NCI-H446 (cell line): ENCODE data around the gene DNAJB11.
"Not testable (repeated sequence)": the region's sequence is repeated elsewhere in the genome, so short reads cannot be mapped to it uniquely, and the experiment has no call there.

Experiments used
- DNase-seq, 2 experiments: peaks; one replicate each; lab custom pipeline; 2025; lab: John Stamatoyannopoulos, UW

DNAJB11 gene

GRCh38 chr3:186618318-186618938 is 47.9 kb downstream of the DNAJB11 start:
- no peak for DNase-seq

- DNase-seq, result no peak
Measured at GRCh38 chr3:186619787-186620212, 49.3 kb downstream of the DNAJB11 start.

GRCh38 chr3:186620213-186621092 is 49.9 kb downstream of the DNAJB11 start:
- DNase-seq, result no peak

- DNase-seq, result no peak
Measured at GRCh38 chr3:186621894-186622650, 51.6 kb downstream of the DNAJB11 start.

DNA sequence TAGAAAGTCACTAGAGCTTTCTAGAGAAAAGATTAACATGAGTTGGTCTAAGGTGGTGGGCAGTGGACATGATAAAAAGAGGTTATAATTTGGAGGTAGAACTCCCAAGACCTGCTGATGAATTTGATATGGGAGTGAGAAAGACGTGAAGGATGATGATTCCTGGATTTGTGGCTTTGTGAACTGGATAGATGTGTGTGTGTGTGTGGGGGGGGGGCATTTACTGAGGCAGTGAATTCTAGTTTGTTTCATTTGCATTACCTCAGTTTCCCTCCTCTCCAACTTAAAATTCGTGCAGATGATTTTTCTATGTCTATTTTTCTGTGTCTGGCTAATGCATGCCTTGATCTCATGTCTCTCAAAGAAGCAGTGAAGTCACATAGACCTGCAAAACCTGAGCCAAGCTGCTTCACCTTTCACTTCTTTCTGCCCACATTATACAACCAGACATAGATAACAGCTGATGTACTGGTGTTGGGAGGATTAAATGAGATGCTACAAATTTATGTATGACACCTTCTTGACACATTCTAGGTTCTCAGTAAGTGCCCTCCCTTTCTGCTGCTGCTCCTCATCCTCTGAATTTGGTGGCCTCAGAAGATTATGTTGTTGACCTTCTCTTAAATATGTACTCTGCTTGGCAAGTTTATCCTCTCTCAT is 52.3 kb downstream of the DNAJB11 start:
- no peak for DNase-seq

DNA sequence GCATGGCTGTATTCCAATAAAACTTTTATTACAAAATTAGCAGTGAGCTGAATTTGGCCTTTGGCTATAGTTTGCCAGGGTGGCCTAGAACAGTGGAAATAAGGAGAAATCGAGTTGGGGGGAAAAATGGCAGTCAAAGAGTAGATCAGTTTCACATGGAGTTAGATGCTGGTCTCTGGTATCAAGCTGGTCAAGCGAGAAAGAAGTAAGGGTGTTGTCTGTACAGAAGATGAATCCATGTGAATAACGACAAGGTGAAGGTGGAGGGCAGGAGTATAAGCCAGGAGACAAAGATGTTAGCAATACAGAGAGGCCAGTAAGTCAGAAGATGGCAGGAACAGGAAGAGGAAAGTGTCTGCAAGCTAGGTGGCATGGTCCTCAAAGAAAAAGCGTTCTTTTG is 54.1 kb downstream of the DNAJB11 start:
- DNase-seq, result no peak

DNA sequence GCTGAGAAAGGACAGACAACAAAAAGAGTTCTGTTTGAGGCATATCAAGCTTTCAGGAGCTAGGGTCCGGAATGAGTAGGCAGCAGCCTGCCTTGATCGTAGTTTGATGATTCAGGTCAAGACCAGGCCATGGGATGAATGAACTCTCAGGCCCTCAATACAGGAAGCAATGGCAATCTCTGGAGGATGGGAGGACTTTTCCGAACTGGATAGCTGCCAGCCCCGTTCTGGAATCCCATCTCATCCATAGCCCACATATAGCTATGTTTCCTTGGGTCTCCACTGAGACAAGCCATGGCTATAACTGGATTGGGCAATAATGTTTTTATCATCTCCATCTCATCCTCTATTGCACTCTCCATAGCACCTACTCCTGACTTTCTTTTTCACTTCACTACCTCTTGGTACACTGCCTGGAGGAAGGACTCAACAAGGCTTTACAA is 55.1 kb downstream of the DNAJB11 start:
- DNase-seq, result no peak

DNA sequence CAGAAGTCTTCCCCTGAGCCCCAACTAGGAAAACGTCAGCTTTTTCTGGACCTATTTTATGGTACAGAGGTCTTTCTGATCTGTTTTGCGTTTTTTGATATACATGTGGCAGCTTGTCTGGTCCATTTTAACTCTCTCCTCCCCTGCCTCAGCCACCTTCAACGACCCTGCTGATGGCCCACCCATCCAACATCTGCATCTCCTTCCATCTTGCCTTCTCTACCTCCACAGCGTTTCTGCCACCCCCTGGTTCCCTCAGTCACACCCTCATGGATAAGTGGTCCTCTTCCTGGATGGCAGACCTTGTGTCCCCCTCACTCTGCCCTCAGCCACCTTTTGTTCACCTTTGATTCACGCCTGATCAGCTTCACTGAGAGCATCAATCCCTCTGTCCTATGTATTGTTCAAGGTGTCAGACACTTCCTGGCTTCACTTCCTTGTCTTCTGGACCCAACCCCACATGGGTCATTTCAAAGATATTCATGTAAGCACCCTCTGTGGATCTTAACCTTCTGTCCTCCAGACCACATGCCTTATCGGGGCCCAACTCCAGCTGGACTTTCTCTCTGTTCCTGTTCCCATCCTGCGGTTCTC is 55.8 kb downstream of the DNAJB11 start:
- no peak for DNase-seq

DNA sequence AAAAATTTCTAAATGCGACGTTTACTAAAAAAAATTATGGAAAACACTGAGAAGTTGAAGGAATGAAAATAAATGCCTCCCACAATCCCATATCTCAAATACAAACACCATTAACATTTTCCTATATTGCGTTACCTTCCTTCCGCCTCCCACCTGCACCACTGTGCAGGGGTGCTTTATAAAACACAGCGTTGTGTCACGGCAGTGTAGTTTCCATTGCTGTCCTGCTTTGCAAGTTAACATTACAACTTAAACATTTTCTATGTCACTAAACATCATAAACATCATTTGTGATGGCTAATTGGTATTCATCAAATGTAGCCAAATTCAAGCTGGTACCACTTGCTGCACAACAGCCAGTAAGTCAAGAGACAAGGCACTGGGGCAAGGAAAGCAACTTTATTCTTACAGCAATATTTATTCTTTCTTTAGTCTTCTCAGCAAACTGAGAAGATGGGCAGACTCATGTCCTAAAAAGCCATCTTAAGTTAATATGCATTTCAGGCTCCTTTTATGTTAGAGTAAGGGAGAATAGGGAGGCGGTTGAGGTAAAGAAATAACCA is 57.4 kb downstream of the DNAJB11 start:
- DNase-seq, result no peak

GRCh38 chr3:186628756-186629155 is 58.2 kb downstream of the DNAJB11 start:
- no peak for DNase-seq

DNA sequence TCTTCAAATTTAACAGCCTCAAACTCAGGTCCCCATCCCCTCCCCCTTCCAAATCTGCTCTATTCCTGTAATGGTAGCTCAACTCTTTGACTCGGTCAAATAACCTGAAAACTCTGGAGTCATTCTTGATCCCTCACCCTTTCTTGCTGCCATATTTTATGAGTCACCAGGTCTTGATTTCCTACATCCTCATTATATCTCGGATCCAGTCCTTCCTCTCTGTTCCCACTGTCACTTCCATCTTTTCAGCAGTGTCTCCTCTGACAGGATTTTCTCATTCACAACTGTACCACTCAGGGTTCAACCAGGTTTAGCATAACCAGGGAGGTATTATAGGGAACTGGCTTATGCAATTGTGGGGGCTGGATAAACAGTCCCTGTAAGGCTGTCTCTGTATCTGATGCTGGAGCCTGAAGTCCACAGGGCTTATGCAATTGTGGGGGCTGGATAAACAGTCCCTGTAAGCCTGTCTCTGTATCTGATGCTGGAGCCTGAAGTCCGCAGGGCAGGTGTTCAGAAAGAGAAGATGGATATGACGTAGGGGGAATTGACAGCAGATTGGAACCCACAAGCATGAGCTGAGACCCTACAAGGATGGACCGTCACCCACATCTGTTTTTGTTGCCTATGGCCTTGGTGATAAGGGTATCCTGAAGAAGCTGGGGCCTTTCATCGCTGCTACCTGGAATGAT is 60.6 kb downstream of the DNAJB11 start:
- no peak for DNase-seq

GRCh38 chr3:186633481-186633880 is 63.0 kb downstream of the DNAJB11 start:
- no peak for DNase-seq

GRCh38 chr3:186634207-186634606 is 63.7 kb downstream of the DNAJB11 start:
- DNase-seq, result not testable (repeated sequence)
